Lower lobe of right lung (tissue), 2 donors: ENCODE measurements around the gene EFCAB8. TPM values are rescaled to one million over a fixed set of nuclear protein-coding genes. Genes with fewer than 3 reads are reported as not detected.

Source experiments
- ATAC-seq, 2 donors: fragments of 200-7000 bp; cut with Tn5 transposase; one replicate each; pipeline ENCODE4 v1.9.1; 2020 to 2022; ENCODE audit warnings: mild to moderate bottlenecking in 2 of 2, moderate library complexity in 2 of 2
- DNase-seq: peaks from one replicate; pipeline ENCODE4 v3.0.0-alpha.2; 2020
- H3K27ac ChIP-seq: fragments of 200-600 bp; one replicate; pipeline ENCODE4 v1.8.0; 2022
- H3K27me3 ChIP-seq: fragments of 200-600 bp; one replicate; pipeline ENCODE4 v1.8.0; 2022; ENCODE audit warnings: low read depth
- H3K36me3 ChIP-seq: fragments of 200-600 bp; one replicate; pipeline ENCODE4 v1.8.0; 2022; ENCODE audit warnings: mild to moderate bottlenecking
- H3K4me1 ChIP-seq: fragments of 200-600 bp; one replicate; pipeline ENCODE4 v1.8.0; 2022
- H3K4me3 ChIP-seq: fragments of 200-600 bp; one replicate; pipeline ENCODE4 v1.8.0; 2022; ENCODE audit warnings: mild to moderate bottlenecking
- H3K9me3 ChIP-seq: fragments of 200-600 bp; one replicate; pipeline ENCODE4 v1.8.0; 2022
- intact Hi-C: fragments of 100-400 bp; cut with DNase I; formaldehyde crosslinking; loops from one replicate; pipeline ENCODE4 v1.11.0; 2022
- total RNA-seq: library from RNA; stranded (reverse); fragmentation: NEBNext Ultra II Directional; extraction: Animal tissue kit (Norgen Biotek cat#: 25700); gene quantifications from one replicate; pipeline ENCODE4 v1.2.1, GENCODE V29; 2021
- TF ChIP-seq, protein P1 (sequence below): fragments of 200-600 bp; IDR thresholded peaks from one replicate; pipeline ENCODE4 v1.8.0; 2022; ENCODE audit warnings: antibody characterized with exemption, mild to moderate bottlenecking
- donor health status: DM: no; HTN: yes; CAD: no; lungs with severe emphysema.

The EFCAB8 gene
- total RNA-seq, 1 donor from 2014 or later: 0.30 TPM

DNA sequence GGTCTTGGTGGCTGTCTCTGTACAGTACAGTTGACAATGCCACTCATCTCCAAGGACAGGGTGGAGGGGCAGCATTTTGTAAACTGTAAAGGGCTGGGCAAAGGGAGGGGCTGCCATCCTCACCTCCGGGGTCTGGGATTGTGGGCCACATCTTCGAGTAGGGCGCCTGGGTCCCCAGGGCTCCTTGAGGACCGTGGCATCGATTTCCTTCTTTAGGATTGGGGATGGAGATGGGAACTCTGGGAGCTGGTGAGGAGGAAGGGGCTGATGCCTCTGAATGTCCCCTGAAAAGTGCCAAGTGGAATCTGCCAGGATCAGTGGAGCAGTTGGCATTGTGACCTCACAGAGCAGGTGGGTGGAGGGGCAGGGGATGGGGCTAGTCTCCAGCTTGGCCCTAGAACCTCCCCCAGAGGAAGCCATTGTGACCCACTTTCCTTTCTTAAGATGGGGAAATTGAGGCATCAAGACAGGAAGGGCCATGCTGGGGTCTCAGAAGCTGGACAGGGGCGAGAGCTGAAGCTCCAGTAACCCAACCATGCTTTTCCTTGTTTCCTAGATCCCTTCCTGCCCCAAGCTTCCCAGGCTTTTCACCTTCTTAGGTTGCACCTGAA lies 145.5 kb downstream of the EFCAB8 start, which contains the start of gene SUN5:
Gene SUN5 (minus strand): TSS at position 293 of the 611 bp plus-strand sequence. CDS start 93 bp downstream, at position 200.
- no peak for ATAC-seq
- no peak for DNase-seq
- no peaks in the 10 kb centered on the region for H3K36me3 ChIP-seq
- no peaks in the 10 kb centered on the region for H3K27me3 ChIP-seq
- no peak within 1 kb of the TSS for H3K27ac ChIP-seq
- H3K9me3 ChIP-seq: peaks cover 5% of the 10 kb centered on the region
- TF ChIP-seq, protein P1, sequence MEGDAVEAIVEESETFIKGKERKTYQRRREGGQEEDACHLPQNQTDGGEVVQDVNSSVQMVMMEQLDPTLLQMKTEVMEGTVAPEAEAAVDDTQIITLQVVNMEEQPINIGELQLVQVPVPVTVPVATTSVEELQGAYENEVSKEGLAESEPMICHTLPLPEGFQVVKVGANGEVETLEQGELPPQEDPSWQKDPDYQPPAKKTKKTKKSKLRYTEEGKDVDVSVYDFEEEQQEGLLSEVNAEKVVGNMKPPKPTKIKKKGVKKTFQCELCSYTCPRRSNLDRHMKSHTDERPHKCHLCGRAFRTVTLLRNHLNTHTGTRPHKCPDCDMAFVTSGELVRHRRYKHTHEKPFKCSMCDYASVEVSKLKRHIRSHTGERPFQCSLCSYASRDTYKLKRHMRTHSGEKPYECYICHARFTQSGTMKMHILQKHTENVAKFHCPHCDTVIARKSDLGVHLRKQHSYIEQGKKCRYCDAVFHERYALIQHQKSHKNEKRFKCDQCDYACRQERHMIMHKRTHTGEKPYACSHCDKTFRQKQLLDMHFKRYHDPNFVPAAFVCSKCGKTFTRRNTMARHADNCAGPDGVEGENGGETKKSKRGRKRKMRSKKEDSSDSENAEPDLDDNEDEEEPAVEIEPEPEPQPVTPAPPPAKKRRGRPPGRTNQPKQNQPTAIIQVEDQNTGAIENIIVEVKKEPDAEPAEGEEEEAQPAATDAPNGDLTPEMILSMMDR: no peak
- intact Hi-C loops: no loop called here
- H3K4me1 ChIP-seq: no peaks in the 10 kb centered on the region
- H3K4me3 ChIP-seq: no peak within 1 kb of the TSS

DNA sequence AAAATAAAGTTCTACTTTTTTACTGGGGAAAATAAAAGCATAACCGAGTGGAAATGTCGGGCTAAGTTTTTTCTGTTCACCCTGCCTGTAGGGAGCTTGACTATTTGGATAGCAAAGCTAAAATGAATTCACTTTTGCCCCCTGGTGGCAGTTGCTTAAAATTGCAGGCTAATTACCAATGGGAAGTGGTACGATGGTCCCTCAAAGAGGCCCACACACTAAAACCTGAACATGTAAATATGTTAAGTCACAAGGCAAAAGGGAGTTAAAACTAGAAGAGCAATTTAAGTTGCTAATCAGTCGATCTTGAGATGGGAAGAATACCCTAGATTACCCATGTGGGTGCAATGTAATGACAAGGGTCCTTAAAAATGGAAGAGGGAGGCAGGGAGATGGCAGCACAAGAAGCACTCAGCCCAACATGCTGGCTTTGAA lies 146.4 kb downstream of the EFCAB8 start:
- H3K9me3 ChIP-seq: peaks cover 5% of the 10 kb centered on the region
- intact Hi-C loops: no loop called here
- DNase-seq: no peak

DNA sequence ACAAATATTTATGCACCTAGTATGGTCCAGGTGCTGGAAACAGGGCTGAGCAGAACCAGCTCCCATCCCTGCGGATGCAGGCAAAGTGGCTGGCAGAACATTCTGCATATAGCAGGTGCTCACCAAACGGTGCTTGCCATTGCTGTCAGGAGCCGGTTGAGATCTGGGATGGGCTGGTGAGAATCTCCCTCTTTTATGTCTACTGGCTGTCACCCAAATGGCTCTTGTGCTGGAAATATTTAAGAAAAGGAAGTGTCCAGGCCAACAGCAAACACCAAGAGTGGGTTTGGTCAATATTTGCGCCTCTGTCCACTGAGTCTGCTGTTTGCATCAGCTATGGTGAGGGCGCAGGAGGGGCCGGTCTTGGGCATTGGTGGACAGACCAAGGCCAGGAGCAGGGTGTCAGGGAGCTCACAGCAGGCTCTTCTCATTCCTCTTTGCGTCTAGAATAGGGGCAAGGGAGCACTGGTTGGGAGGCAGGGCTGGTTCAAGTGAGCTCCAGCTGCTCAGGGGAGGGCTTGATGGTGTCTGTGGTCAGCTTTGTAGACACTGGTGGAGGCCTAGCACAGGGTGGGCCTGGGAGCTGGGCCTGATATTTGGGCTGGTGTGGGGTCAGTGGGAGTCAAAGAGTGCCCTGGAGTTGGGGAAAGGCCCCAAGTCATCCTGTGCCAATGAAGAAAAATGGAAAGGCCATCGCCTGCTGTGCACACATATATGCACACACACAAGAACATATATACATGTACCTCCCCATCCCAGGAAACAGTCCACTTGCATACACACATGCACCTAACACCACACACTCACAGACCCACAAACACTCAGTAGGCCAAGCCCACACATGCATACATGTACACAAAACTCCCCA lies 147.4 kb downstream of the EFCAB8 start:
- no peaks in the 10 kb centered on the region for H3K4me1 ChIP-seq
- TF ChIP-seq, protein P1: no peak
- H3K36me3 ChIP-seq: no peaks in the 10 kb centered on the region
- H3K27ac ChIP-seq: no peak overlapping the region
- no peak for DNase-seq
- no peak for ATAC-seq
- intact Hi-C loops: no loop called here
- no peak overlapping the region for H3K4me3 ChIP-seq
- peaks cover 5% of the 10 kb centered on the region for H3K9me3 ChIP-seq
- no peaks in the 10 kb centered on the region for H3K27me3 ChIP-seq

More for the DNA sequence above, 146.4 kb downstream of the EFCAB8 start:
- Histone ChIP-seq H3K27me3 (no peaks in the 10 kb centered on the region), H3K4me1 (no peaks in the 10 kb centered on the region), H3K27ac (no peak overlapping the region), H3K4me3 (no peak overlapping the region), H3K36me3 (no peaks in the 10 kb centered on the region)
- TF ChIP-seq, protein P1: peak; percentile 31
- ATAC-seq: no peak

DNA sequence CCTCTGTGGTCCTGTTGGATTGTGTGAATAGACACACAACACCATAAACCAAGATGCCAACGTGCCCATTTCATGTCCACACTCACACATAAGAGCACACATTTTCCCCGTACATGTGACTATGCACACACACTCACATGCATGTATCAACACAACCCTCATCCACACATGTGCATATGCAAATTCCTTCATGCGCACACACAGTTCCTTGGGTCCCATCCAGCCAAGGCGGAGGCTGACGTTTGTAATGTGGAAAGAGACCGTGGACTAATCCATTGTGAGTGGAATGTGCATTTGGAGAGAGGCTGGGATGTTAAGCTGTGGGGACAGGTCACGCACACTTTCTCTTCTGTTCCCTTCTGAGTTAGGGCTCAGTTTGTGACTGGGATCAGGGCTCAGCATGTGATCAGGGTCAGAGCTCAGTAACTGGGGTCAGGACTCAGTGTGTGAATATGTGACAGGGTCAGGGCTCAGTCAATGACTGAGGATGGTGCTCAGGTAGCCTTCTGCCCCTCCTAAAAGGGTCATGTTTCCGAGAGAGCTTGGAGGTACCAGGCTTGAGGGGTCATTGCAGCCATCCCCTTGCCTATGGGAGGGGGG lies 148.2 kb downstream of the EFCAB8 start:
- DNase-seq (no peak), ATAC-seq (no peak)
- peaks cover 5% of the 10 kb centered on the region for H3K9me3 ChIP-seq
- H3K27ac ChIP-seq: no peak overlapping the region
- H3K4me3 ChIP-seq: no peak overlapping the region
- no peaks in the 10 kb centered on the region for H3K36me3 ChIP-seq
- no peaks in the 10 kb centered on the region for H3K27me3 ChIP-seq
- TF ChIP-seq, protein P1: no peak
- H3K4me1 ChIP-seq: no peaks in the 10 kb centered on the region
- intact Hi-C loops: no loop called here

DNA sequence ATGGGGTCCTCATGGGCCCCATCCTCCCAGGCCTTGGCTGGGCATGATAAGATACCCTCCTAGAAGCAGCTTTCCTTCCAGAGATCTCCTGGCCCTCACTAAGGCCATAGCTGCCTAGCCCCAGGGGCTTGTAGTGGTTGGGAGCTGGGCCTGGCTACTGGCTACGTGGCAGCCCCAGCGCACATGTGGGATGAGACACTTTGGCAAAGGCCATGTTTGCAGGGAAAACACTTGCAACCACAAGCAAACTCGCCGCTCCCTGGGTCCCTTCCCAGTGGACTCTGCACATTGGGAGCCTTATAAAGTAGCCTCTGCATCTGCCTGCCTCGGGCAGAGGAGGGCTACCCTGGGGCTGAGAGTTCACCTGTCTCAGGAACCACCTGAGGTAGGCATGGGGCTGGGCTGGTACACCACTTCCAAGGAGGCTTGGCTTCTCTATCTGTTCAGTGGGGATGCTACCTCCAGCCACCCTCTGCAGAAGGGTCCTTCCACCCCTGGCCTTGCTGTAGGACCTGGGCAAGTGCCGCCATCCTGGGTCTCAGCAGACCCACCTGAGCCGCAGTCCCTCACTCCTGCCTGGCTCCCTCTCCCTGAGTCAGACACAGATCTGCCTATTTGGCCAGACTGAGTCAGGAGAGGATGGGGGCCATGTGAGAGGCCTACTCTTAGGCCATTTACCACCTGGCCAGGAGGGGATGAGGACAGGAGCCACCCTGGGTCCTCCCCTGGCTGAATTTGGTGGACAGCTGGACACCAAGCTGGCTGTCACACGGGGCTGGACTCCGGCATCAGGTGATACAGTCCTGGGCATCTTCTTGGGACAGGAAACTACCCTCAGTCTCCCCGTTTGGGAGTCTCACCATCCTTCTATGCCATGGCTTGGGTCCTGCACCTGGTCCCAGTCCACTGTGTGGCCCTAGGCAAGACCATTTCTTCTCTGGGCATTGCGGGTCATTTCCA lies 148.9 kb downstream of the EFCAB8 start, which contains the start of gene BPIFB2:
Gene BPIFB2 (plus strand): TSS at position 329 of the 960 bp plus-strand sequence. CDS start 871 bp downstream, outside the sequence.
- Histone ChIP-seq H3K36me3 (no peaks in the 10 kb centered on the region), H3K4me1 (no peaks in the 10 kb centered on the region), H3K27ac (no peak within 1 kb of the TSS), H3K27me3 (no peaks in the 10 kb centered on the region), H3K9me3 (peaks cover 5% of the 10 kb centered on the region), H3K4me3 (no peak within 1 kb of the TSS)
- no peak for DNase-seq
- ATAC-seq: no peak
- TF ChIP-seq, protein P1: no peak
- intact Hi-C loops: no loop called here
